KMS-11 (cell line): ENCODE results near the gene TUBA8.
"Not testable (repeated sequence)": the region's sequence is repeated elsewhere in the genome, so short reads cannot be mapped to it uniquely, and the experiment has no call there.

Experiments used
- H2AFZ ChIP-seq: fragments of 200-600 bp; sonication (generic); 2 replicates; pipeline ENCODE4 v1.6.1; 2016; ENCODE audit warnings: antibody characterized with exemption, mixed run types, low read depth
- H3K27ac ChIP-seq: fragments of 200-600 bp; sonication (generic); 2 replicates; pipeline ENCODE4 v1.6.1; 2016; ENCODE audit warnings: mild to moderate bottlenecking, mixed run types
- H3K27me3 ChIP-seq: fragments of 200-600 bp; sonication (generic); 2 replicates; pipeline ENCODE4 v1.6.1; 2017; ENCODE audit warnings: mild to moderate bottlenecking, low read depth, mixed run types, moderate library complexity; ENCODE audit not compliant: insufficient read depth
- H3K36me3 ChIP-seq: fragments of 200-600 bp; sonication (generic); 2 replicates; pipeline ENCODE4 v1.6.1; 2017; ENCODE audit warnings: mild to moderate bottlenecking, mixed run types; ENCODE audit not compliant: insufficient read depth
- H3K4me1 ChIP-seq: fragments of 200-600 bp; sonication (generic); 2 replicates; pipeline ENCODE4 v1.6.1; 2016; ENCODE audit warnings: mild to moderate bottlenecking, low read depth, mixed run types; ENCODE audit not compliant: poor library complexity, severe bottlenecking
- H3K4me2 ChIP-seq: fragments of 200-600 bp; sonication (generic); 2 replicates; pipeline ENCODE4 v1.7.0; 2016; ENCODE audit warnings: mild to moderate bottlenecking, mixed run types
- H3K4me3 ChIP-seq: fragments of 200-600 bp; sonication (generic); IDR thresholded peaks from 2 replicates; pipeline ENCODE4 v1.6.1; 2017; ENCODE audit warnings: low read depth, low read length, mixed read lengths; ENCODE audit not compliant: insufficient read depth
- H3K79me2 ChIP-seq: fragments of 200-600 bp; sonication (generic); 2 replicates; pipeline ENCODE4 v1.6.1; 2016; ENCODE audit warnings: low read depth, mixed run types; ENCODE audit not compliant: insufficient read depth
- H3K9ac ChIP-seq: fragments of 200-600 bp; sonication (generic); 2 replicates; pipeline ENCODE4 v1.6.1; 2016; ENCODE audit warnings: mild to moderate bottlenecking, mixed run types
- H4K20me1 ChIP-seq: fragments of 200-600 bp; sonication (generic); 2 replicates; pipeline ENCODE4 v1.6.1; 2016; ENCODE audit warnings: mild to moderate bottlenecking, mixed run types; ENCODE audit not compliant: insufficient read depth
- CTCF ChIP-seq: fragments of 200-600 bp; sonication (generic); conservative IDR thresholded peaks from 2 replicates; pipeline ENCODE4 v1.6.1; 2017; ENCODE audit warnings: low read depth, mild to moderate bottlenecking, antibody characterized with exemption, low read length, moderate library complexity, mixed read lengths

The TUBA8 gene

GRCh38 chr22:18100781-18101180, 9.8 kb upstream of the TUBA8 start:
- H2AFZ ChIP-seq = no peak overlapping the region
- H3K9ac ChIP-seq = no peak overlapping the region
- no peaks in the 10 kb centered on the region for H3K27me3 ChIP-seq
- no peaks in the 10 kb centered on the region for H4K20me1 ChIP-seq
- H3K4me3 ChIP-seq = no peak overlapping the region
- no peak overlapping the region for H3K4me2 ChIP-seq
- TF ChIP-seq CTCF = no peak
- H3K27ac ChIP-seq = no peak overlapping the region
- H3K36me3 ChIP-seq = no peaks in the 10 kb centered on the region
- H3K79me2 ChIP-seq = no peaks in the 10 kb centered on the region
- H3K4me1 ChIP-seq = no peaks in the 10 kb centered on the region

- no peak overlapping the region for H3K27ac ChIP-seq
- H3K36me3 ChIP-seq = no peaks in the 10 kb centered on the region
- H3K9ac ChIP-seq = no peak overlapping the region
- no peaks in the 10 kb centered on the region for H3K79me2 ChIP-seq
- no peaks in the 10 kb centered on the region for H4K20me1 ChIP-seq
- TF ChIP-seq CTCF = no peak
- H3K27me3 ChIP-seq = no peaks in the 10 kb centered on the region
- peaks cover 2% of the 10 kb centered on the region for H3K4me1 ChIP-seq
- no peak overlapping the region for H3K4me2 ChIP-seq
- H3K4me3 ChIP-seq = no peak overlapping the region
- no peak overlapping the region for H2AFZ ChIP-seq
These were observed 9.1 kb upstream of the TUBA8 start for GRCh38 chr22:18101536-18101935.

- H2AFZ ChIP-seq = no peak overlapping the region
- H3K79me2 ChIP-seq = no peaks in the 10 kb centered on the region
- no peaks in the 10 kb centered on the region for H3K27me3 ChIP-seq
- peaks cover 2% of the 10 kb centered on the region for H3K4me1 ChIP-seq
- no peaks in the 10 kb centered on the region for H3K36me3 ChIP-seq
- H3K27ac ChIP-seq = no peak overlapping the region
- no peaks in the 10 kb centered on the region for H4K20me1 ChIP-seq
- no peak overlapping the region for H3K4me2 ChIP-seq
- no peak for TF ChIP-seq CTCF
- H3K9ac ChIP-seq = no peak overlapping the region
- H3K4me3 ChIP-seq = no peak overlapping the region
These were observed 6.9 kb upstream of the TUBA8 start for GRCh38 chr22:18103527-18104269.

- no peak overlapping the region for H3K9ac ChIP-seq
- peaks cover 2% of the 10 kb centered on the region for H3K4me1 ChIP-seq
- H3K4me2 ChIP-seq = no peak overlapping the region
- no peaks in the 10 kb centered on the region for H4K20me1 ChIP-seq
- H3K27ac ChIP-seq = no peak overlapping the region
- H2AFZ ChIP-seq = no peak overlapping the region
- no peaks in the 10 kb centered on the region for H3K79me2 ChIP-seq
- TF ChIP-seq CTCF = no peak
- no peaks in the 10 kb centered on the region for H3K36me3 ChIP-seq
- no peaks in the 10 kb centered on the region for H3K27me3 ChIP-seq
- no peak overlapping the region for H3K4me3 ChIP-seq
These were observed 6.0 kb upstream of the TUBA8 start for GRCh38 chr22:18104566-18104965.

DNA sequence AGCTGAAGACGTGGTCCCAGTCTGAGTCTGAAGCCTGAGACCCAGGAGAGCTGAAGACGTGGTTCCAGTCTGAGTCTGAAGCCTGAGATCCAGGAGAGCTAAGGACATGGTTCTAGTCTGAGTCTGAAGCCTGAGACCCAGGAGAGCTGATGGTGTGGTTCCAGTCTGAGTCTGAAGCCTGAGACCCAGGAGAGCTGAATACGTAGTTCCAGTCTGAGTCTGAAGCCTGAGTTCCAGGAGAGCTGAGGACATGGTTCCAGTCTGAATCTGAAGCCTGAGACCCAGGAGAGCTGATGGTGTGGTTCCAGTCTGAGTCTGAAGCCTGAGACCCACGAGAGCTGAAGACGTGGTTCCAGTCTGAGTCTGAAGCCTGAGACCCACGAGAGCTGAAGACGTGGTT, 4.6 kb upstream of the TUBA8 start:
- H3K9ac ChIP-seq, H3K4me1 ChIP-seq, H3K27me3 ChIP-seq, H3K4me3 ChIP-seq, H3K4me2 ChIP-seq, H3K79me2 ChIP-seq, H3K27ac ChIP-seq, H2AFZ ChIP-seq, H4K20me1 ChIP-seq, H3K36me3 ChIP-seq: not testable (repeated sequence)

DNA sequence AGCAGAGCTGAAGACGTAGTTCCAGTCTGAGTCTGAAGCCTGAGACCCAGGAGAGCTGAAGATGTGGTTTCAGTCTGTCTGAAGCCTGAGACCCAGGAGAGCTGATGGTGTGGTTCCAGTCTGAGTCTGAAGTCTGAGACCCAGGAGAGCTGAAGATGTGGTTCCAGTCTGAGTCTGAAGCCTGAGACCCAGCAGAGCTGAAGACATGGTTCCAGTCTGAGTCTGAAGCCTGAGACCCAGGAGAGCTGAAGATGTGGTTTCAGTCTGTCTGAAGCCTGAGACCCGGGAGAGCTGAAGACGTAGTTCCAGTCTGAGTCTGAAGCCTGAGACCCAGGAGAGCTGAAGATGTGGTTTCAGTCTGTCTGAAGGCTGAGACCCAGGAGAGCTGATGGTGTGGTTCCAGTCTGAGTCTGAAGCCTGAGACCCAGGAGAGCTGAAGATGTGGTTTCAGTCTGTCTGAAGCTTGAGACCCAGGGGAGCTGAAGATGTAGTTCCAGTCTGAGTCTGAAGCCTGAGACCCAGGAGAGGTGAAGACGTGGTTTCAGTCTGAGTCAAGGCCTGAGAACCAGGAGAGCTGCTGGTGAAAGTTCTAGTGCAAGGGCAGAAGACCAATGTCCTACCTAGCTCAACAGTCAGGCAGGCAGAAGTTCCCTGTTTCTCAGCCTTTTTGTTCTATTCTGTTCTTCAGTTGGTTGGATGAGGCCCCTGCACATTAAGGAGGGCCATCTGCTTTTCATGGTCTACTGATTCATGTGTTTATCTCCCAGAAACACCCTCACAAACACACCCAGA, 3.9 kb upstream of the TUBA8 start:
- not testable (repeated sequence) for H3K4me3 ChIP-seq, H2AFZ ChIP-seq, H3K27me3 ChIP-seq, H3K4me2 ChIP-seq, H3K4me1 ChIP-seq, H4K20me1 ChIP-seq, H3K36me3 ChIP-seq, H3K27ac ChIP-seq, H3K9ac ChIP-seq, H3K79me2 ChIP-seq
